ENCODE data around the gene RAG2.

Gene RAG2

DNA sequence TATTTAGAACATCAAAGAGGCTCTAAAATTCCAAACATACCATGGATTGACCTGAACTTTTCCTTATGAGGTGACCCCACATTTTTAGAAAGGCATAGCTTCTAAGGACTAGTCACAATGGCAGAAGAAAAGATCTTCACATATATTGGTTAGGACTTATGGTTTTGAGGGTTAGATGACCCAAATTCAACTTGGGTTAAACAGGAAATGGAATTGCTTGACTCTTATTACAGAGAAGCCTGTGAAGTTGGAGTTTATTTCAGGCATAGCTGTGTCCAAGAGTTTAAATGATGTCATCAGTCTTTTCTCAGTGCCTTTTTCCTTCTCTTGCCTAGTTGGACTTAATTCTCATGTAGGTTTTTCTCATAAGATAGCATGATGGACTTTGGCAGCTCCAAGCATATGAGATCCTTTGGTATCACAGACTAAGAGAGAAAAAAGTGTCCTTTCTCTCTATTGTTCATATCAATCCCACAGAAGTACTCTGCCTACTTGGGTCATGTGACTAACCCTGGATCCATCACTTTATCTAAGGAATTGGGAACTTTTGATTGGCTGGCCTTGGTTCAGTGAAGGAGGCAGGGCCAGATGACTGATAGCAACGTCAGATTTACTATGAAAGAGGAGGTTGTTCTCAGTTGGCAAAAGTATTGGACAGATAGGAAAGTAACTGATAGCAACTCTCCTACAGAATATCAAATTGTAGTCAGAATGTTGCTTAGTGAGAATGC is 47.5 kb downstream of the RAG2 start:
- DNase-seq (ENCODE audit: low read depth), result no peak
